Peyer's patch (tissue), 4 donors: ENCODE measurements around the gene SPATA20.

ENCODE experiments used
- CTCF ChIP-seq, 6 experiments: fragments of 450-650 bp in 4 of 6; fragments of 200-600 bp in 2 of 6; sonication (generic) in 1 of 6; IDR thresholded peaks; one replicate each; pipeline ENCODE4 v1.5.1; 2017 to 2019; ENCODE audit warnings: antibody characterized with exemption in 6 of 6, mild to moderate bottlenecking in 3 of 6, moderate library complexity in 1 of 6
- POLR2A ChIP-seq, 2 donors: fragments of 450-650 bp; IDR thresholded peaks; one replicate each; pipeline ENCODE4 v1.5.1; 2017; ENCODE audit warnings: antibody characterized with exemption in 2 of 2, mild to moderate bottlenecking in 2 of 2, moderate library complexity in 2 of 2

- TF ChIP-seq CTCF (IDR thresholded peaks at IDR 0.05) (no peak), POLR2A (IDR thresholded peaks at IDR 0.05) (no peak)
These were observed 22.1 kb upstream of the SPATA20 start for GRCh38 chr17:50524838-50525237.
